GM19035 (cell line): ENCODE data around the gene PLOD3.

Experiments used
- ATAC-seq: cut with Tn5 transposase; IDR thresholded peaks from one replicate; pipeline ENCODE4 v1.9.1; 2021; ENCODE audit not compliant: unreplicated experiment

The PLOD3 gene

GRCh38 chr7:101166909-101167644, 50.3 kb downstream of the PLOD3 start:
- no peak for ATAC-seq

GRCh38 chr7:101166648-101166908, 50.8 kb downstream of the PLOD3 start:
- ATAC-seq = no peak

- ATAC-seq = no peak
These were observed 51.3 kb downstream of the PLOD3 start for GRCh38 chr7:101165958-101166647.

GRCh38 chr7:101165075-101165957, 52.1 kb downstream of the PLOD3 start, which contains the start of gene VGF:
Gene VGF (minus strand): TSS chr7:101165569. CDS start chr7:101164843, 726 bp downstream.
- ATAC-seq = peak; percentile 69

- ATAC-seq = no peak
These were observed 53.1 kb downstream of the PLOD3 start for GRCh38 chr7:101164071-101164840.

- no peak for ATAC-seq
These were observed 53.9 kb downstream of the PLOD3 start for GRCh38 chr7:101163279-101164070.

- no peak for ATAC-seq
These were observed 54.7 kb downstream of the PLOD3 start for GRCh38 chr7:101162551-101163278.

GRCh38 chr7:101161692-101162471, 55.5 kb downstream of the PLOD3 start:
- ATAC-seq = no peak

GRCh38 chr7:101160910-101161309, 56.5 kb downstream of the PLOD3 start:
- ATAC-seq = no peak

- no peak for ATAC-seq
These were observed 57.4 kb downstream of the PLOD3 start for GRCh38 chr7:101159696-101160674.

- no peak for ATAC-seq
These were observed 60.4 kb downstream of the PLOD3 start for GRCh38 chr7:101156866-101157589.

GRCh38 chr7:101156277-101156676, 61.1 kb downstream of the PLOD3 start:
- no peak for ATAC-seq
